Measurements from ENCODE around the gene AUTS2. TPM values are rescaled to one million over a fixed set of nuclear protein-coding genes. Genes with fewer than 3 reads are reported as not detected.

Gene AUTS2
- total RNA-seq, 1 experiment from 2014 or later, result 2.5 TPM

GRCh38 chr7:70406950-70407209 lies 808.6 kb downstream of the AUTS2 start:
- Histone ChIP-seq H3K4me3 (ENCODE audit: low read depth in 2 of 2, low read length in 2 of 2) (no peak overlapping the region), H3K27me3 (ENCODE audit: control insufficient read depth, insufficient read depth, low read length) (no peaks in the 10 kb centered on the region), H3K9me3 (ENCODE audit: control insufficient read depth, insufficient read depth, low read depth, low read length) (no peaks in the 10 kb centered on the region), H3K36me3 (ENCODE audit: control insufficient read depth, insufficient read depth, low read length) (no peaks in the 10 kb centered on the region), H3K4me1 (ENCODE audit: control insufficient read depth, insufficient read depth, low read length) (no peaks in the 10 kb centered on the region), H3K27ac (ENCODE audit: low read length) (no peak overlapping the region)
- TF ChIP-seq SIN3A (IDR thresholded peaks at IDR 0.05; ENCODE audit: borderline replicate concordance, insufficient read depth, low read depth, low read length) (no peak), CTCF (IDR thresholded peaks at IDR 0.05) (no peak), POLR2AphosphoS5 (IDR thresholded peaks at IDR 0.05; ENCODE audit: low read depth, low read length) (no peak), REST (IDR thresholded peaks at IDR 0.05; ENCODE audit: insufficient read depth in 1 of 2, low read depth in 2 of 2, low read length in 1 of 2) (no peak), TCF7L2 (IDR thresholded peaks at IDR 0.05; ENCODE audit: low read depth, low read length) (no peak)
- ATAC-seq (no peak), DNase-seq (ENCODE audit: low read depth, low spot score) (no peak)
- CTCF ChIA-PET, result no interaction called here
- BruUV-seq (replicated peaks), result no TSS peak
- in situ Hi-C loops (cut with HindIII; ENCODE audit: low pct_unique_long_range_greater_than_20kb, low sequenced_read_pairs), result no loop called here
- POLR2A ChIA-PET, result interaction anchor here (0.6 kb wide), 1 partner anchor 60 kb away, joined by 4 read pairs; no protein-coding TSS in a partner anchor
- intact Hi-C loops (cut with micrococcal nuclease; ENCODE audit: unreplicated experiment), result no loop called here

DNA sequence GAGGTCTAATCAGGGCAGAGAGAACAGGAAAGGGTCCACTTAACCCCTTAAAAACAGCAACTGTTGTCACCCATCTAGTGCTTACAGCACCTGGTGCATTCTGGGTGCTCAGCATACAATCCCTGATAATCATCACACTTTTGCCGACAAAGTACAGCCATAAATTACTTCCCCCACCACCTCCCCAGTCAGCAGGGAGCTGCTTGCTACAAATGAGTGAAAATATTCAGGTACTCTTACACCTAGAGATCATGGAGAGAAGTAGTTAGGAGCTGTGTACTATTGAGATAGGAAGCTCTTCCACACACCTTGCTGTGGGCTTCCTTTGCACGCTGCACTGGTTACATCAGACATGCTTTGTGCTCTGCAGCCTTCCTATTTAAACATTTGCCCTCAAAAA lies 810.2 kb downstream of the AUTS2 start:
- no peaks in the 10 kb centered on the region for H3K4me1 ChIP-seq (ENCODE audit: control insufficient read depth, insufficient read depth, low read length)
- H3K4me3 ChIP-seq (ENCODE audit: low read depth in 2 of 2, low read length in 2 of 2), result no peak overlapping the region
- ChIA-PET CTCF (no interaction called here), POLR2A (no interaction called here)
- in situ Hi-C loops (cut with HindIII; ENCODE audit: low pct_unique_long_range_greater_than_20kb, low sequenced_read_pairs) (no loop called here), intact Hi-C loops (cut with micrococcal nuclease; ENCODE audit: unreplicated experiment) (no loop called here)
- DNase-seq (ENCODE audit: low read depth, low spot score) (no peak), ATAC-seq (no peak)
- no peak overlapping the region for H3K27ac ChIP-seq (ENCODE audit: low read length)
- H3K9me3 ChIP-seq (ENCODE audit: control insufficient read depth, insufficient read depth, low read depth, low read length), result no peaks in the 10 kb centered on the region
- no TSS peak for BruUV-seq (replicated peaks)
- H3K27me3 ChIP-seq (ENCODE audit: control insufficient read depth, insufficient read depth, low read length), result no peaks in the 10 kb centered on the region
- TF ChIP-seq CTCF (IDR thresholded peaks at IDR 0.05) (no peak), TCF7L2 (IDR thresholded peaks at IDR 0.05; ENCODE audit: low read depth, low read length) (no peak), POLR2AphosphoS5 (IDR thresholded peaks at IDR 0.05; ENCODE audit: low read depth, low read length) (no peak), REST (IDR thresholded peaks at IDR 0.05; ENCODE audit: insufficient read depth in 1 of 2, low read depth in 2 of 2, low read length in 1 of 2) (no peak), SIN3A (IDR thresholded peaks at IDR 0.05; ENCODE audit: borderline replicate concordance, insufficient read depth, low read depth, low read length) (no peak)
- no peaks in the 10 kb centered on the region for H3K36me3 ChIP-seq (ENCODE audit: control insufficient read depth, insufficient read depth, low read length)

All from Panc1 (cell line).